ENCODE results near the gene PPP3R1. TPM values are rescaled to one million over a fixed set of nuclear protein-coding genes. Genes with fewer than 3 reads are reported as not detected.

The PPP3R1 gene
- total RNA-seq, 2 experiments from 2014 or later: 69.8 to 70.3 TPM

- POLR2A ChIA-PET: no interaction called here
- no peak overlapping the region for H3K4me3 Mint-ChIP-seq
- no peak overlapping the region for H3K27ac Mint-ChIP-seq
- Histone ChIP-seq H3K27ac (ENCODE audit: low read depth in 1 of 2, low read length in 2 of 2) (no peak overlapping the region), H3K4me3 (ENCODE audit: low read length) (no peak overlapping the region), H3K27me3 (ENCODE audit: control insufficient read depth in 1 of 2, insufficient read depth in 2 of 2, low read length in 2 of 2) (peaks cover 0 to 6% of the 10 kb centered on the region in 2 experiments), H3K4me1 (ENCODE audit: insufficient read depth, low read length) (no peaks in the 10 kb centered on the region), H3K9me3 (ENCODE audit: control insufficient read depth in 1 of 2, insufficient read depth in 1 of 2, low read length in 2 of 2) (no peaks in the 10 kb centered on the region), H3K36me3 (ENCODE audit: insufficient read depth, low read length) (no peaks in the 10 kb centered on the region)
- CTCF ChIA-PET: interaction anchor here (1.8 kb wide), 1 partner anchor 158 kb away, joined by 4 read pairs; no protein-coding TSS in a partner anchor
- peaks cover 23% of the 10 kb centered on the region for H3K27me3 Mint-ChIP-seq
- ATAC-seq (ENCODE audit: poor library complexity) (no peak), DNase-seq (no peak)
- intact Hi-C loops (cut with DNase I, micrococcal nuclease): loop anchor here (5.0 kb wide), 2 partner anchors 82 to 163 kb away; no protein-coding TSS in a partner anchor
- no peaks in the 10 kb centered on the region for H3K36me3 Mint-ChIP-seq (ENCODE audit: low read depth)
- no peak for TF ChIP-seq CTCF (IDR thresholded peaks at IDR 0.05)
- no peaks in the 10 kb centered on the region for H3K9me3 Mint-ChIP-seq
- no peaks in the 10 kb centered on the region for H3K4me1 Mint-ChIP-seq (ENCODE audit: low read depth)
Observed at GRCh38 chr2:68279691-68280090, 27.4 kb upstream of the PPP3R1 start.

- no peak for TF ChIP-seq CTCF (IDR thresholded peaks at IDR 0.05)
- Histone ChIP-seq H3K36me3 (ENCODE audit: insufficient read depth, low read length) (no peaks in the 10 kb centered on the region), H3K4me3 (ENCODE audit: low read length) (no peak overlapping the region), H3K27me3 (ENCODE audit: control insufficient read depth in 1 of 2, insufficient read depth in 2 of 2, low read length in 2 of 2) (peaks cover 0 to 6% of the 10 kb centered on the region in 2 experiments), H3K9me3 (ENCODE audit: control insufficient read depth in 1 of 2, insufficient read depth in 1 of 2, low read length in 2 of 2) (no peaks in the 10 kb centered on the region), H3K27ac (ENCODE audit: low read depth in 1 of 2, low read length in 2 of 2) (no peak overlapping the region), H3K4me1 (ENCODE audit: insufficient read depth, low read length) (no peaks in the 10 kb centered on the region)
- peaks cover 19% of the 10 kb centered on the region for H3K27me3 Mint-ChIP-seq
- ChIA-PET CTCF (no interaction called here), POLR2A (no interaction called here)
- intact Hi-C loops (cut with DNase I, micrococcal nuclease): no loop called here
- DNase-seq (no peak), ATAC-seq (ENCODE audit: poor library complexity) (no peak)
- no peak overlapping the region for H3K4me3 Mint-ChIP-seq
- no peaks in the 10 kb centered on the region for H3K36me3 Mint-ChIP-seq (ENCODE audit: low read depth)
- H3K4me1 Mint-ChIP-seq (ENCODE audit: low read depth): no peaks in the 10 kb centered on the region
- no peaks in the 10 kb centered on the region for H3K9me3 Mint-ChIP-seq
- no peak overlapping the region for H3K27ac Mint-ChIP-seq
Observed at GRCh38 chr2:68278169-68278568, 25.8 kb upstream of the PPP3R1 start.

- no peak overlapping the region for H3K4me3 Mint-ChIP-seq
- no peak overlapping the region for H3K4me3 ChIP-seq (ENCODE audit: low read length)
- H3K36me3 Mint-ChIP-seq (ENCODE audit: low read depth): no peaks in the 10 kb centered on the region
- H3K9me3 Mint-ChIP-seq: no peaks in the 10 kb centered on the region
- peaks cover 0 to 6% of the 10 kb centered on the region in 2 experiments for H3K27me3 ChIP-seq (ENCODE audit: control insufficient read depth in 1 of 2, insufficient read depth in 2 of 2, low read length in 2 of 2)
- H3K4me1 Mint-ChIP-seq (ENCODE audit: low read depth): no peaks in the 10 kb centered on the region
- TF ChIP-seq CTCF (IDR thresholded peaks at IDR 0.05): no peak
- no peaks in the 10 kb centered on the region for H3K36me3 ChIP-seq (ENCODE audit: insufficient read depth, low read length)
- ChIA-PET CTCF (no interaction called here), POLR2A (interaction anchor here (1.1 kb wide), 1 partner anchor 21 kb away, joined by 4 read pairs; no protein-coding TSS in a partner anchor)
- H3K4me1 ChIP-seq (ENCODE audit: insufficient read depth, low read length): no peaks in the 10 kb centered on the region
- no peak overlapping the region for H3K27ac ChIP-seq (ENCODE audit: low read depth in 1 of 2, low read length in 2 of 2)
- no peaks in the 10 kb centered on the region for H3K9me3 ChIP-seq (ENCODE audit: control insufficient read depth in 1 of 2, insufficient read depth in 1 of 2, low read length in 2 of 2)
- intact Hi-C loops (cut with DNase I, micrococcal nuclease): no loop called here
- DNase-seq: no peak
- H3K27ac Mint-ChIP-seq: no peak overlapping the region
- ATAC-seq (ENCODE audit: poor library complexity): no peak
- H3K27me3 Mint-ChIP-seq: peaks cover 8% of the 10 kb centered on the region
Observed at GRCh38 chr2:68274022-68274421, 21.7 kb upstream of the PPP3R1 start.

All from CD4-positive, alpha-beta T cell (primary cell).